HCT116 (cell line): ENCODE results near the gene PAX1. TPM values are rescaled to one million over a fixed set of nuclear protein-coding genes. Genes with fewer than 3 reads are reported as not detected.

Source experiments
- ATAC-seq: fragments of 200-7000 bp; cut with Tn5 transposase; 2 replicates; pipeline ENCODE4 v1.9.1; 2020; ENCODE audit warnings: mild to moderate bottlenecking, moderate library complexity
- BruUV-seq: library from RNA; stranded (reverse); fragments of 400-500 nt; replicated peaks from 2 replicates; lab custom pipeline; 2021; lab: Mats Ljungman, UMichigan
- CTCF ChIA-PET: fragments of 300-600 bp; sonication (Branson Sonifier 250); formaldehyde crosslinking; loops from one replicate; lab custom pipeline; 2021; ENCODE audit warnings: antibody characterized with exemption; lab: Charles Lee
- POLR2A ChIA-PET: fragments of 300-600, 350-600 bp; sonication (Branson Sonifier 250); formaldehyde crosslinking; loops from one replicate; lab custom pipeline; 2021; ENCODE audit warnings: antibody characterized with exemption; lab: Charles Lee
- RAD21 ChIA-PET, 2 experiments: fragments of 300-600 bp; sonication (Branson Sonifier 250); formaldehyde crosslinking; loops; one replicate each; lab custom pipeline; 2023; ENCODE audit warnings: low total read pairs in 2 of 2; ENCODE audit not compliant: uncharacterized antibody in 2 of 2, unreplicated experiment in 2 of 2, low non-redundant PET in 1 of 2; lab: Charles Lee
- DNase-seq: peaks from one replicate; pipeline ENCODE4 v3.0.0-alpha.2; 2010; ENCODE audit warnings: low read depth, low spot score
- H2AFZ ChIP-seq: fragments of 200-600 bp; shearing (Covaris generic), sonication (generic); 2 replicates; pipeline ENCODE4 v1.6.1; 2017; ENCODE audit warnings: low read depth, mixed run types, mixed read lengths, antibody characterized with exemption, low read length; ENCODE audit not compliant: poor library complexity, severe bottlenecking
- H3K27ac ChIP-seq: 2 replicates; pipeline ENCODE4 v1.5.1; 2012; ENCODE audit warnings: low read depth, low read length
- H3K27me3 ChIP-seq: fragments of 200-600 bp; sonication (generic); 2 replicates; pipeline ENCODE4 v1.6.1; 2016; ENCODE audit warnings: mixed run types, low read length, mixed read lengths; ENCODE audit not compliant: insufficient read depth
- H3K36me3 ChIP-seq, 2 experiments: fragments of 200-500 bp in 1 of 2; fragments of 200-600 bp in 1 of 2; sonication (Bioruptor generic) in 1 of 2; sonication (generic) in 1 of 2; 2 replicates each; pipeline versions ENCODE4 v1.5.1 to v1.6.1; 2014 to 2016; ENCODE audit warnings: low read length in 2 of 2, inconsistent platforms in 1 of 2, mixed read lengths in 1 of 2, mixed run types in 1 of 2; ENCODE audit not compliant: insufficient read depth in 2 of 2, control insufficient read depth in 1 of 2
- H3K4me1 ChIP-seq, 2 experiments: fragments of 200-600 bp in 1 of 2; sonication (generic) in 1 of 2; 2 replicates each; pipeline versions ENCODE4 v1.5.1 to v1.6.1; 2012 to 2017; ENCODE audit warnings: low read length in 2 of 2, inconsistent platforms in 1 of 2, mild to moderate bottlenecking in 1 of 2, mixed read lengths in 1 of 2, mixed run types in 1 of 2, moderate library complexity in 1 of 2; ENCODE audit not compliant: insufficient read depth in 2 of 2, control insufficient read depth in 1 of 2
- H3K4me2 ChIP-seq: fragments of 200-600 bp; sonication (generic); 2 replicates; pipeline ENCODE4 v1.6.1; 2017; ENCODE audit warnings: mixed run types, low read length, mixed read lengths
- H3K4me3 ChIP-seq, 2 experiments: fragments of 200-600 bp in 1 of 2; sonication (generic) in 1 of 2; replicated peaks in 1 of 2; 2 replicates each; pipeline ENCODE4 v1.5.1; 2011 to 2016; ENCODE audit warnings: low read length in 2 of 2, control low read depth in 1 of 2, low read depth in 1 of 2, mild to moderate bottlenecking in 1 of 2, mixed read lengths in 1 of 2, mixed run types in 1 of 2
- H3K79me2 ChIP-seq: fragments of 200-600 bp; sonication (generic); 2 replicates; pipeline ENCODE4 v1.6.1; 2017; ENCODE audit warnings: mild to moderate bottlenecking, mixed run types, low read length, moderate library complexity, mixed read lengths; ENCODE audit not compliant: insufficient read depth
- H3K9ac ChIP-seq: fragments of 200-600 bp; sonication (generic); 2 replicates; pipeline ENCODE4 v1.6.1; 2016; ENCODE audit warnings: low read length, mixed read lengths
- H3K9me2 ChIP-seq: fragments of 200-600 bp; sonication (generic), shearing (Covaris generic); 2 replicates; pipeline ENCODE4 v1.6.1; 2017; ENCODE audit warnings: mixed run types, mild to moderate bottlenecking, moderate library complexity; ENCODE audit not compliant: insufficient read depth
- H3K9me3 ChIP-seq, 2 experiments: fragments of 200-500 bp in 1 of 2; fragments of 200-600 bp in 1 of 2; sonication (Bioruptor generic) in 1 of 2; sonication (generic) in 1 of 2; 2 replicates each; pipeline ENCODE4 v1.6.1; 2014 to 2017; ENCODE audit warnings: low read length in 2 of 2, mixed read lengths in 2 of 2, inconsistent platforms in 1 of 2, low read depth in 1 of 2, mild to moderate bottlenecking in 1 of 2, mixed run types in 1 of 2, moderate library complexity in 1 of 2; ENCODE audit not compliant: control insufficient read depth in 1 of 2, insufficient read depth in 1 of 2
- H4K20me1 ChIP-seq: fragments of 200-600 bp; sonication (generic), shearing (Covaris generic); 2 replicates; pipeline ENCODE4 v1.6.1; 2017; ENCODE audit warnings: mixed run types, mild to moderate bottlenecking, moderate library complexity; ENCODE audit not compliant: insufficient read depth
- CBX3 ChIP-seq: IDR thresholded peaks from 2 replicates; pipeline ENCODE4 v1.6.1; 2012; ENCODE audit warnings: low read depth
- CEBPB ChIP-seq: IDR thresholded peaks from 2 replicates; pipeline ENCODE4 v1.6.1; 2012; ENCODE audit warnings: low read depth
- EGR1 ChIP-seq: IDR thresholded peaks from 2 replicates; pipeline ENCODE4 v1.6.1; 2012; ENCODE audit warnings: low read depth
- ELF1 ChIP-seq: IDR thresholded peaks from 2 replicates; pipeline ENCODE4 v1.6.1; 2012; ENCODE audit warnings: low read depth, borderline replicate concordance
- EZH2 ChIP-seq: fragments of 200-600 bp; sonication (generic); IDR thresholded peaks from 2 replicates; pipeline ENCODE4 v1.6.1; 2017; ENCODE audit warnings: antibody characterized with exemption, mixed run types
- EZH2phosphoT487 ChIP-seq: fragments of 200-600 bp; IDR thresholded peaks from 2 replicates; pipeline ENCODE4 v1.6.1; 2018; ENCODE audit warnings: antibody characterized with exemption, borderline replicate concordance
- FOSL1 ChIP-seq: IDR thresholded peaks from 2 replicates; pipeline ENCODE4 v1.6.1; 2012; ENCODE audit warnings: low read depth
- JUND ChIP-seq: IDR thresholded peaks from 2 replicates; pipeline ENCODE4 v1.6.1; 2012
- POLR2AphosphoS5 ChIP-seq: IDR thresholded peaks from 2 replicates; pipeline ENCODE4 v1.6.1; 2011; ENCODE audit warnings: mild to moderate bottlenecking, low read depth, low read length, moderate library complexity
- SP1 ChIP-seq: IDR thresholded peaks from 2 replicates; pipeline ENCODE4 v1.6.1; 2012; ENCODE audit warnings: low read depth
- TCF7L2 ChIP-seq: IDR thresholded peaks from 2 replicates; pipeline ENCODE4 v1.7.0; 2011; ENCODE audit warnings: borderline replicate concordance, inconsistent platforms; ENCODE audit not compliant: insufficient read depth, insufficient read length; ENCODE audit errors: extremely low read depth
- YY1 ChIP-seq: IDR thresholded peaks from 2 replicates; pipeline ENCODE4 v1.6.1; 2011; ENCODE audit warnings: low read length, low read depth, moderate library complexity, mild to moderate bottlenecking; ENCODE audit not compliant: insufficient replicate concordance; ENCODE audit errors: extremely low read depth
- ZFX ChIP-seq: fragments of 450-650 bp; IDR thresholded peaks from 2 replicates; pipeline ENCODE4 v1.6.1; 2017
- ZNF274 ChIP-seq: fragments of 200-500 bp; sonication (Bioruptor generic); IDR thresholded peaks from 2 replicates; pipeline ENCODE4 v1.6.1; 2014; ENCODE audit warnings: mild to moderate bottlenecking, low read depth, low read length, inconsistent platforms
- intact Hi-C: fragments of 100-400 bp; cut with micrococcal nuclease; formaldehyde crosslinking; loops from 2 replicates; pipeline ENCODE4 v1.10.0; 2022
- total RNA-seq: library from RNA; stranded (reverse); gene quantifications from one replicate; pipeline ENCODE4 v1.2.1, GENCODE V29; 2021; ENCODE audit not compliant: unreplicated experiment
- TF ChIP-seq, protein P1 (sequence below): IDR thresholded peaks from 2 replicates; pipeline ENCODE4 v1.6.1; 2012
- TF ChIP-seq, protein P2 (sequence below): IDR thresholded peaks from 2 replicates; pipeline ENCODE4 v1.6.1; 2012
- TF ChIP-seq, protein P3 (sequence below): IDR thresholded peaks from 2 replicates; pipeline ENCODE4 v1.6.1; 2012; ENCODE audit warnings: low read depth

PAX1 gene
- total RNA-seq, 1 experiment from 2014 or later, result not detected

DNA sequence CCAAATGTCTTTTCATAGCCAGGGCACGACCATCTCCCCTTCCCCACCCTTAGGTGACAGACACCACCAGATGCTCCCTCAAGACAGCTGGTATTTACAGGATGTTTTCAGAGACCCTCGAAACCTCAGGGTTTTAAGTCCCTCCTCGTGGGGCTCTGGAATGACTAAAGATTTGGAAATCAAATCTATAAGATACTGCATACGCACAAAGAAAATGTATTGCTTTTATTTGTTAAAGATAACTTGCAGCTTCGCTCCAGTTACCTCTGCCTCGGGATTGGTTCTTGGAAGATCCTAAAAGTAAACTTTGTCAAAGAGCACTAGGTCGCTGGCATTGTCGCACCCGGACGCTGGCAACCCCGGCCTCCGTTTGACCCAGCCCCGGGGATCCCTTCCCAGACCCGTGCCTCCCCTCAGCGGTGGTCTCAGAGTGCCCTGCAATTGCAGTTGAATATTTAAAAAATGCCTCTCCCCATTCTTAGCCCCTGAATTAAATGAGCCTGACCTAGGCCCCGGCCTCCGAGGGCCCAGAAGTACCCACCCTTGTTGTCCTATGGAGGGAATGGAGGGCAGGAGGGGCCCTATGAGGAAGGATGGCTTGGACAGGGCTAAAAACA, 7.1 kb downstream of the PAX1 start:
- no peak overlapping the region for H2AFZ ChIP-seq
- H3K9ac ChIP-seq, result no peak overlapping the region
- no peaks in the 10 kb centered on the region for H3K36me3 ChIP-seq
- H4K20me1 ChIP-seq, result no peaks in the 10 kb centered on the region
- TF ChIP-seq, protein P1, sequence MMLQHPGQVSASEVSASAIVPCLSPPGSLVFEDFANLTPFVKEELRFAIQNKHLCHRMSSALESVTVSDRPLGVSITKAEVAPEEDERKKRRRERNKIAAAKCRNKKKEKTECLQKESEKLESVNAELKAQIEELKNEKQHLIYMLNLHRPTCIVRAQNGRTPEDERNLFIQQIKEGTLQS, result no peak
- TF ChIP-seq, protein P2, sequence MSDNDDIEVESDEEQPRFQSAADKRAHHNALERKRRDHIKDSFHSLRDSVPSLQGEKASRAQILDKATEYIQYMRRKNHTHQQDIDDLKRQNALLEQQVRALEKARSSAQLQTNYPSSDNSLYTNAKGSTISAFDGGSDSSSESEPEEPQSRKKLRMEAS, result no peak
- TF ChIP-seq JUND (no peak), ZNF274 (no peak), CBX3 (no peak), ELF1 (no peak), EZH2phosphoT487 (no peak), TCF7L2 (no peak), FOSL1 (no peak), YY1 (no peak), ZFX (no peak)
- TF ChIP-seq, all 23 proteins: peak for 0
- Histone ChIP-seq H3K4me1 (no peaks in the 10 kb centered on the region), H3K79me2 (no peaks in the 10 kb centered on the region), H3K27me3 (peaks cover 4% of the 10 kb centered on the region; the same call in 1 of the 2 replicates), H3K9me2 (no peaks in the 10 kb centered on the region), H3K4me2 (no peak overlapping the region), H3K4me3 (no peak overlapping the region), H3K9me3 (no peaks in the 10 kb centered on the region), H3K27ac (no peak overlapping the region)
- ChIA-PET RAD21 (no interaction called here), CTCF (no interaction called here), POLR2A (no interaction called here)
- DNase-seq, result no peak
- intact Hi-C loops, result no loop called here
- no peak for ATAC-seq
- no TSS peak for BruUV-seq

DNA sequence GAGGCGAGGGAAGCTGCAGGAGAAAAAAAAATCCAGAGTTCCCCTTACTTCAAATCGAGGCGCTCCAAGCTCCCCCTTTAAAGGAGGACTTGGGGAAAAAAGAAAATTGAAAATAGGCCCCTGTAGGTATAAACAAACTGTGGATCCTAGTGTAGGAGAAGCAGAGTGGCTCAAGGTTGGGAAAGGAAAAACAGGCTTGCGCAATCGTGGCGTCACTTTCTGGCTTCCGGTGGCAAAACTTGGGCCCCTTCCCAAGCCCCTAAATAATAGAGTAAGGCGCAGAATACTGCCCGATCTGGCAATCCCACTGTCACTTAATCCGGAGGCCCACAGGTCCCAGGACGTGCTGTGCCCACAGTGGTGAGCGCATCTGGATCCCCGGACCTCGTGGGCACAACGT, 8.0 kb downstream of the PAX1 start:
- DNase-seq, result no peak
- Histone ChIP-seq H3K4me1 (no peaks in the 10 kb centered on the region), H3K36me3 (no peaks in the 10 kb centered on the region), H3K4me2 (no peak overlapping the region), H3K9me2 (no peaks in the 10 kb centered on the region), H3K79me2 (no peaks in the 10 kb centered on the region), H3K27ac (no peak overlapping the region), H3K9ac (no peak overlapping the region), H2AFZ (no peak overlapping the region), H3K27me3 (peaks cover 10% of the 10 kb centered on the region; the same call in 1 of the 2 replicates), H4K20me1 (no peaks in the 10 kb centered on the region), H3K4me3 (no peak overlapping the region), H3K9me3 (no peaks in the 10 kb centered on the region)
- intact Hi-C loops, result no loop called here
- BruUV-seq, result no TSS peak
- no peak for ATAC-seq
- ChIA-PET RAD21 (no interaction called here), POLR2A (no interaction called here), CTCF (no interaction called here)
- TF ChIP-seq, protein P1, result no peak
- TF ChIP-seq POLR2AphosphoS5, result no peak
- no peak for TF ChIP-seq EGR1
- TF ChIP-seq, protein P3, sequence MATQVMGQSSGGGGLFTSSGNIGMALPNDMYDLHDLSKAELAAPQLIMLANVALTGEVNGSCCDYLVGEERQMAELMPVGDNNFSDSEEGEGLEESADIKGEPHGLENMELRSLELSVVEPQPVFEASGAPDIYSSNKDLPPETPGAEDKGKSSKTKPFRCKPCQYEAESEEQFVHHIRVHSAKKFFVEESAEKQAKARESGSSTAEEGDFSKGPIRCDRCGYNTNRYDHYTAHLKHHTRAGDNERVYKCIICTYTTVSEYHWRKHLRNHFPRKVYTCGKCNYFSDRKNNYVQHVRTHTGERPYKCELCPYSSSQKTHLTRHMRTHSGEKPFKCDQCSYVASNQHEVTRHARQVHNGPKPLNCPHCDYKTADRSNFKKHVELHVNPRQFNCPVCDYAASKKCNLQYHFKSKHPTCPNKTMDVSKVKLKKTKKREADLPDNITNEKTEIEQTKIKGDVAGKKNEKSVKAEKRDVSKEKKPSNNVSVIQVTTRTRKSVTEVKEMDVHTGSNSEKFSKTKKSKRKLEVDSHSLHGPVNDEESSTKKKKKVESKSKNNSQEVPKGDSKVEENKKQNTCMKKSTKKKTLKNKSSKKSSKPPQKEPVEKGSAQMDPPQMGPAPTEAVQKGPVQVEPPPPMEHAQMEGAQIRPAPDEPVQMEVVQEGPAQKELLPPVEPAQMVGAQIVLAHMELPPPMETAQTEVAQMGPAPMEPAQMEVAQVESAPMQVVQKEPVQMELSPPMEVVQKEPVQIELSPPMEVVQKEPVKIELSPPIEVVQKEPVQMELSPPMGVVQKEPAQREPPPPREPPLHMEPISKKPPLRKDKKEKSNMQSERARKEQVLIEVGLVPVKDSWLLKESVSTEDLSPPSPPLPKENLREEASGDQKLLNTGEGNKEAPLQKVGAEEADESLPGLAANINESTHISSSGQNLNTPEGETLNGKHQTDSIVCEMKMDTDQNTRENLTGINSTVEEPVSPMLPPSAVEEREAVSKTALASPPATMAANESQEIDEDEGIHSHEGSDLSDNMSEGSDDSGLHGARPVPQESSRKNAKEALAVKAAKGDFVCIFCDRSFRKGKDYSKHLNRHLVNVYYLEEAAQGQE, result no peak
- TF ChIP-seq YY1, result no peak
- TF ChIP-seq CBX3, result no peak
- no peak for TF ChIP-seq CEBPB
- no peak for TF ChIP-seq EZH2
- no peak for TF ChIP-seq SP1
- no peak for TF ChIP-seq ZNF274
- TF ChIP-seq, protein P2, result no peak
